ENCODE data around the gene MYO10. TPM values are rescaled to one million over a fixed set of nuclear protein-coding genes. Genes with fewer than 3 reads are reported as not detected.

MYO10 gene
- total RNA-seq, 6 donors from 2014 or later, result 31.9 to 135 (median 57.7) TPM

DNA sequence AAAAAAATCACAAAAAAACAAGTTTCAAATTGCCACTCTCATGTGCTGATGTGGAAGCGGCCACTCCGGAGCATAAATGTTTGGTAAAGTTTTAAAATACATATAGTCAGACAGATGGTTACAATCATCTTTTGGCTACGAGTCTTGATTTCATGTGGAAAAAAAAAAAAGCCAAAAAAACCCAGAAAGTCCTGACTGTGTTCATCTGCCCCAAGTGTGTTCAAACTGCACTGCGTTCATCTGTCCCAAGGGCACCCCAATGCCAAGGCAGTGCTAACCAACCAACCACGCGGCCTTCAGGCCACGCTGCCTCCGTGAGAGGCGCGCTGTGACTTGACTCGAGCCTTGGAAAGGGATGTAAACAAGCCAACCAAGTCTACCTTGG, 127.1 kb downstream of the MYO10 start:
- no peak for ATAC-seq (ENCODE audit: low FRiP score in 2 of 2)
- DNase-seq, result peak in 1 of 2 donors; percentile 36
- Histone ChIP-seq H3K27ac (peak overlapping the region in 3 of 4 donors; percentile 28 to 65 (median 46)), H3K4me1 (peaks cover 25 to 38% (median 32%) of the 10 kb centered on the region in 4 donors), H3K27me3 (no peaks in the 10 kb centered on the region), H3K4me3 (no peak overlapping the region), H3K36me3 (no peaks in the 10 kb centered on the region), H3K9me3 (no peaks in the 10 kb centered on the region)
- WGBS, 2 donors, result 84 to 86% methylated on average over 11 of the region's 11 CpGs
- TF ChIP-seq, protein P1, sequence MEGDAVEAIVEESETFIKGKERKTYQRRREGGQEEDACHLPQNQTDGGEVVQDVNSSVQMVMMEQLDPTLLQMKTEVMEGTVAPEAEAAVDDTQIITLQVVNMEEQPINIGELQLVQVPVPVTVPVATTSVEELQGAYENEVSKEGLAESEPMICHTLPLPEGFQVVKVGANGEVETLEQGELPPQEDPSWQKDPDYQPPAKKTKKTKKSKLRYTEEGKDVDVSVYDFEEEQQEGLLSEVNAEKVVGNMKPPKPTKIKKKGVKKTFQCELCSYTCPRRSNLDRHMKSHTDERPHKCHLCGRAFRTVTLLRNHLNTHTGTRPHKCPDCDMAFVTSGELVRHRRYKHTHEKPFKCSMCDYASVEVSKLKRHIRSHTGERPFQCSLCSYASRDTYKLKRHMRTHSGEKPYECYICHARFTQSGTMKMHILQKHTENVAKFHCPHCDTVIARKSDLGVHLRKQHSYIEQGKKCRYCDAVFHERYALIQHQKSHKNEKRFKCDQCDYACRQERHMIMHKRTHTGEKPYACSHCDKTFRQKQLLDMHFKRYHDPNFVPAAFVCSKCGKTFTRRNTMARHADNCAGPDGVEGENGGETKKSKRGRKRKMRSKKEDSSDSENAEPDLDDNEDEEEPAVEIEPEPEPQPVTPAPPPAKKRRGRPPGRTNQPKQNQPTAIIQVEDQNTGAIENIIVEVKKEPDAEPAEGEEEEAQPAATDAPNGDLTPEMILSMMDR (IDR thresholded peaks at IDR 0.05), result no peak
- TF ChIP-seq POLR2AphosphoS5 (IDR thresholded peaks at IDR 0.05) (no peak), EP300 (IDR thresholded peaks at IDR 0.05) (no peak), POLR2A (IDR thresholded peaks at IDR 0.05) (no peak)

DNA sequence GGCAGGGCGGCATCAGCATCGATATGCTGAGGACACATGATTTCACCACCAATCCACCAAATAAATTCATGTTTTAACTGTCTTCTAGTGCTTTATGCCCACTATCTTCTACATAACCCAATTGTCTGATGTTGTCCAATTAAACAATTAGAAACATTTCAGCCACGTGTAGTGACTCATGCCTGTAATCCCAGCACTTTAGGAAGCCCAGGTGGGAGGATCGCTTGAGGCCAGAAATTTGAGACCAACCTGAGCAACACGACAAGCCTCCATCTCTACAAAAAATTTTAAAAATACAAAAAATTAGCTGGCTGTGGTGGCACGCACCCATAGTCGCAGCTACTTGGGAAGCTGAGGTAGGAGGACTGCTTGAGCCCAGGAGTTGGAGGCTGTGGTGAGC, 128.1 kb downstream of the MYO10 start:
- no peak for TF ChIP-seq POLR2AphosphoS5 (IDR thresholded peaks at IDR 0.05)
- no peak for TF ChIP-seq POLR2A (IDR thresholded peaks at IDR 0.05)
- TF ChIP-seq, protein P1 (IDR thresholded peaks at IDR 0.05), result no peak
- no peak for TF ChIP-seq EP300 (IDR thresholded peaks at IDR 0.05)
- H3K36me3 ChIP-seq, result no peaks in the 10 kb centered on the region
- no peaks in the 10 kb centered on the region for H3K9me3 ChIP-seq
- peaks cover 25 to 36% (median 32%) of the 10 kb centered on the region in 4 donors for H3K4me1 ChIP-seq
- WGBS, 2 donors, result 92 to 96% methylated on average over 7 of the region's 7 CpGs
- ATAC-seq (ENCODE audit: low FRiP score in 2 of 2) (no peak), DNase-seq (no peak)
- no peaks in the 10 kb centered on the region for H3K27me3 ChIP-seq
- no peak overlapping the region for H3K27ac ChIP-seq
- no peak overlapping the region for H3K4me3 ChIP-seq

DNA sequence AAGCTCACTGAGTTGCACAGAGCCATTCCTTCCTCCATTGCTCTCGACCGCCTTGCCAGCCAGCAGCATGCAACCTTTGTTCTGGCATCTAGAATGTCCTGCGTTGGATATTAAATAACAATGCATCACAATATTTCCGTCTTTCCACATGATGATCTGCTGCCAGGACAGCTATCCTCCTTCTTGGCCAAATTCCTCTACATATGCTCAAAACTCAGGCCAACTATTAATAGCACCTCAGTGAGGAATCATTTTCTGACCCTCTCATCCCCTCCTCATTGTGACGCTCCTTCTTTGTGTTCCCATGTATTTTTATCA, 128.6 kb downstream of the MYO10 start:
- H3K27me3 ChIP-seq, result no peaks in the 10 kb centered on the region
- H3K36me3 ChIP-seq, result no peaks in the 10 kb centered on the region
- peaks cover 22 to 34% (median 31%) of the 10 kb centered on the region in 4 donors for H3K4me1 ChIP-seq
- WGBS, 2 donors, result 56 to 62% methylated on average over 5 of the region's 5 CpGs
- TF ChIP-seq EP300 (IDR thresholded peaks at IDR 0.05) (no peak), POLR2AphosphoS5 (IDR thresholded peaks at IDR 0.05) (no peak), POLR2A (IDR thresholded peaks at IDR 0.05) (no peak)
- TF ChIP-seq, protein P1 (IDR thresholded peaks at IDR 0.05), result no peak
- H3K4me3 ChIP-seq, result no peak overlapping the region
- ATAC-seq (ENCODE audit: low FRiP score in 2 of 2), result no peak
- no peak for DNase-seq
- no peaks in the 10 kb centered on the region for H3K9me3 ChIP-seq
- no peak overlapping the region for H3K27ac ChIP-seq

DNA sequence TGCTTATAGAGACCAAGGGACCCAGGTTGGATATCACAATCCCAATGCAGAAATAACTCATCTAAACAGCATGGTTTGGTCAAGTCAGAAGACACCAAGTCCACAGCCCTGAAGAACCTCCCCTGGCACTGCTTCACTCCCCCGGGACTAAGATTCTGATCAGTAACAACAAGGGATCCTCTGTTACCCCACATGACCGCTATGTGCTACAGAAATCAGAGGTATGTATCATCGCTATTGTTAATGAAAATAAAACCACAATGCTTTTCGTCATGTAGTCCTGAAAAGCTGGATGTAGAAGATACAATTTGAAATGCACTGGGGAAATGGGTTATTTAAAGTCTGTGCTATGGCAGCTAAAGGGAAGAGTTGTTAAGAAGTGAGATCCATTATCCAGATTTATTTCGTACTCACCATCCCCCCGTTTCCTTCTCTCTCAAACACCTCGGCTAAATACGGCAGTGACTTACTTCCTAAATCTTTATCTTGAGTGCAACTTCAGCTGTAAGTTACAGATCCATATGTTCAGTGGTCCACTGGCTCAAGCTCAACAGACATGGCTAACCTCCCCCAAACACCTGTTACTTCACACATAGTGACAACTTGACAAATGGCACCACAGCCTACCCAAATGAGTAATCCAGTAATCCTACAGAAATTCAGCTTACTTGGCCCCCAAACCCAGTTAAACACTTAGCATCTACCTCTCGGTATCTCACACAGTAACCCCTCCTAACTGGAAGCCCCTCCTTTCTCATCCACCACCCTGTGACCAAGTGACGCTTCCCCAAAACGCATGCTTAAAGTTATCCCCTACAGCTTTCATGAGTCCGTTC, 129.2 kb downstream of the MYO10 start:
- TF ChIP-seq POLR2A (IDR thresholded peaks at IDR 0.05) (no peak), EP300 (IDR thresholded peaks at IDR 0.05) (no peak), POLR2AphosphoS5 (IDR thresholded peaks at IDR 0.05) (no peak)
- TF ChIP-seq, protein P1 (IDR thresholded peaks at IDR 0.05), result no peak
- 43 to 56% methylated on average over 12 of the region's 12 CpGs for WGBS, 2 donors
- no peaks in the 10 kb centered on the region for H3K9me3 ChIP-seq
- DNase-seq (no peak), ATAC-seq (ENCODE audit: low FRiP score in 2 of 2) (no peak)
- H3K36me3 ChIP-seq, result no peaks in the 10 kb centered on the region
- H3K4me1 ChIP-seq, result peaks cover 16 to 29% (median 28%) of the 10 kb centered on the region in 4 donors
- H3K27me3 ChIP-seq, result no peaks in the 10 kb centered on the region
- no peak overlapping the region for H3K4me3 ChIP-seq
- H3K27ac ChIP-seq, result no peak overlapping the region

DNA sequence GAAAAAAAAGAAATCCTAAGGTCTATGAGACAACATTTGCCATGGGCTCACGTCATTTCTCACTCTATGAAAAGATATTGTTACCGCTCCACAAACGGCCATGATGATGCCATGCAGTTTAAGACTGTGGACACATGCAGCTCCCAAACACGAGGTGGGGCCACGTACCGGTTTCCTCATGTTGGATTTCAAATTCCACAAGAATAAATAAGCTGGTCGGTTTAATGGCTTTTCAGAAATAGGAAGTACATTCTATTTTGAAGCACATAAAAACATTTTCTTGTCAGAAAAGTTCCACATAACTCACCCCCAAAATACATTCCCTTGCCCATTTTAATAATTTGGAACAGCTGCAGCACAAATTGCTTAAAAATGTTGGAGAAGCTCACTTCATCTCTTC, 130.6 kb downstream of the MYO10 start:
- Histone ChIP-seq H3K27me3 (no peaks in the 10 kb centered on the region), H3K4me3 (no peak overlapping the region), H3K27ac (no peak overlapping the region), H3K36me3 (no peaks in the 10 kb centered on the region), H3K9me3 (no peaks in the 10 kb centered on the region), H3K4me1 (peaks cover 16 to 27% (median 25%) of the 10 kb centered on the region in 4 donors)
- TF ChIP-seq EP300 (IDR thresholded peaks at IDR 0.05), result no peak
- no peak for DNase-seq
- no peak for ATAC-seq (ENCODE audit: low FRiP score in 2 of 2)
- WGBS, 2 donors, result 71 to 77% methylated on average over 7 of the region's 7 CpGs

All from upper lobe of left lung (tissue), 6 donors.